Measurements from ENCODE around the gene KIAA0825. TPM values are rescaled to one million over a fixed set of nuclear protein-coding genes. Genes with fewer than 3 reads are reported as not detected.

The KIAA0825 gene
- 0.29 to 0.66 TPM (median 0.62 TPM) in 5 replicates for total RNA-seq (2022; extraction: Qiagen RNA extraction)

GRCh38 chr5:94618493-94619328, at the start of gene KIAA0825, which contains the start of gene SLF1:
TSS of gene KIAA0825 (minus strand) at chr5:94618604. CDS start at chr5:94537126, 81,478 bp downstream.
TSS of gene SLF1 (plus strand) at chr5:94618669. CDS start at chr5:94628811, 10,142 bp downstream.

Other genes with a start within 250 kb of the KIAA0825 start
- 8.2 to 9.9 TPM (median 9.0 TPM) in 5 replicates for gene SLF1, start 65 bp upstream of the KIAA0825 start, total RNA-seq (2022; extraction: Qiagen RNA extraction)